HG03060 (cell line): ENCODE measurements around the gene RASSF3.

ENCODE experiments used
- ATAC-seq: cut with Tn5 transposase; IDR thresholded peaks from one replicate; pipeline ENCODE4 v1.9.1; 2021; ENCODE audit warnings: low read depth, moderate number of reproducible peaks; ENCODE audit not compliant: unreplicated experiment

The RASSF3 gene

DNA sequence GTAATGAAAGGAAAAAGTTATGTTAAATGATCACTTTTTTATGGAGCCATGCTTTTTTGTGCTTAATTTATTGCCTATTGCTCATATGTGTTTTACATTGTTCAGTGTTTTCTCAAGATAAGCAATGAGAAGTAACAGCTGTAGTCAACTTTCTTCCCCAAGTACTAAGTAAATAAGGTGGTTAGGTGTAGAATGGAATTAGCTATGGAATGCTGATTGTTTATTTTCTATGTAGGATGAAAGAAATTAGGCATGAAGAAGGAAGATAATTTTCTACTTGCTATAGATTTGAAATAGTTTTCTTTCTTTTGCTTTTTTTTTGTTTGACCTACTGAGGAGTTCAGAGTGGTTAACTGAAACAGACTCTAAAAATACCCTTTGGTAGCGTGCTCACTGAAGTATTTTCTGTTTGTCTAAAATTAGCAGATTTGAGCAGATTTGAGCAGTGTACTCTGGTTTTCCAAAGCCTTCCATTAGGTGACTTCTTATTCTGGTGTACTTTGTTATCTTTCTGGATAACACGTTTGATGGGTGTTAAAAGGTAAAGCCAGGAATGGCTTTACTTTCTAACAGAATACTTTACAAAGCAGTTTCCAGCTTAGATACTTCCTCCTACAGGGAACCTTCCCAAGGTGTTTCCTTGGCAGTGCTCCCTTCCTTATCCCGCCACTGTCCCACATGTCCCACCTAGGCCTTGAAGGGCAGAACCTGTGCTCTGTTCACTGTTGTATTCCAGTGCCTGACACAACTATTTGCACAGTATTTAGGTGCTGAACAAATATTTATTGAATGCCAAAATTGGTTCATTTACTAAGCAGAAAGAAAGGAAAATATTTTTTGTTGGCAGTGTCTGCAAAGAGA is 56.0 kb downstream of the RASSF3 start:
- ATAC-seq, result no peak

DNA sequence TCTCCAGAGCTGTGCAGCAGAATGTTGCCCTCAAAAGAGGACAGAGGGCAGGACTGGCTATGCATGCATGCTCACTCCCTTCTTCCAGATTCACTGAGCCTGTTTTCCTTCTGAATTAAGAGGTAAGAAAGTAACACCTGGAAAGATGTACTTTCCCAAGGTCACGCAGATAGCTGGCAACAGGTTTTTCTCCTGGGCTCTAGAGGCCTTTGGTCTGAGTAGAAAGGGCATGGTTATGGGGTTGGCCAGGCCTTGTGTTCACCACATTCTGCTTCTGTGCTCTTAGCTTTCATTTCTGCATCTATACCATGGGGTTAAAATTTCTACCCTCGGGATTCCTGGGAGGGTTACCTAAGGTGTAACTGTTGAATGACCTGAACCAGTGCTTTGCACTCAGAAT is 57.5 kb downstream of the RASSF3 start:
- no peak for ATAC-seq

GRCh38 chr12:64669270-64669842 is 59.1 kb downstream of the RASSF3 start:
- ATAC-seq, result peak; percentile 53

DNA sequence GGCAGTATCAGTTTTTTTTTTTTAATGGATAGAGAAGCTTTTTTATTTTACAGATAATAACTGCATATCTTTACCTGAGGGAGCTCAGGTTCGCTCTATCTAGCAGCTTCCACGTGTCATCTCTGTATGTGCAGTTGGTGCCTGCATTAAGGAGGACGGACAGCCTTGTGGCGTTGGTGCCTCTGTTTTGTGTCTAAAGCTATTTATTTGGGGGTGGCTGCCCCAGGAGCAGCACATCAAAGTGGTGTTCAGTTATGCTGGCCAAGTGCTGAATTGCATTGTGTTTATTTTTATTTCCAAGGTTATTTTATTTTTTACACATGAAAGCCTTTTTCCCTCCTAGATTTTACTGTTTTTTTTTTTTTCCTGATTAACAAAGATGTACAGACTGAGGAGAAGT is 59.7 kb downstream of the RASSF3 start:
- ATAC-seq, result no peak

DNA sequence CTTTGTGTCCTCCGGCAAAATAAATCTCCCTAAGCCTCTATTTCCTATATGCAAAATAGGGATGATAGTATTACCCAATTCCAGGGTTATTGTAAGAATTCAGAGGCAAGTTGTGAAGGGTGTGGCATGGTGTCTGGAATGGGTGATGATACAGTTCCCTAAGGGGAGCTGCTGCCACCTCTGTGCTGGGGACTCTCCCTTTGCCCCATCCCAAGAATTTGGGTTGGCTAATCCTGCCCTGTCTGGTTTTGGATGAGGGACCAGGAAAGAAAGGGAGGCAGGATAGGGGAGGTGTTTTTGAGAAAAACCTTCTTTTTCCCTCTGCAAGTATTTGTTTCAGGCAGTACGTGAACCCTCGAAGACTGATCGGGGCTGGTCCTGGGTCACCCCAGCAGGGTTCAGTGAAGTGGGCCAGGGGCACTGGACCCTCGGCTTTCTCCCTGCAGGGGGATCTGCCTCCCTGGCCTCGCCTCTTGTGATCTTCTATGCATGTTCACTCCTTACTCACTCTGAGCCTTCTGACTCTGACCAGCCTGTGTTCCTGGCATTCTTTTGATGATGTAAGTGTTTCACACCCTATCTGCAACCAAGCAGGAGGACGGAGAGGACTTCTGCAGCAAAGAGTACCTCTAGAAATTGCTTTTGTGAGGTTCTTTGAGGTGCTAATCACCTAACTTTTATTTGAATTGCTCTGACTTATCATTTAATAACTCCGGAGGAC is 60.8 kb downstream of the RASSF3 start:
- no peak for ATAC-seq

DNA sequence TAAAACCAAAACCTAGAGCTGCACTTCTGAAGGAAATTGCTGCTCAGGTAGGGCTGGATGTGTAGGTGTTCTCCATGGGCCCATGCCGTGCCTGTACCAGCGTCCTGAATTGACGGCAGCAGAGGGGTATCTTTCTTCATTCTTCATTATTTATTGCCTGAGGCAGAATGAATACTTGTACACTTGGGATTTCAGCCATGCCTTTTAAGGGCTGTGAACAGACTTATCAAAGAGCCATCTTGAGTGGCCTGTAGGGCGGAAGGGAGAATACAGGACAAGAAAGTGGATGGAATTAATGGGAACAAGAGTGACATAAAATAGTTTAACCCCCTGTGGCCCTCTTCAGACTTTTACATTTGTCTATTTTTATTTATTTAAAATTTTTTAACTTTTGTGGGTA is 61.4 kb downstream of the RASSF3 start:
- no peak for ATAC-seq

DNA sequence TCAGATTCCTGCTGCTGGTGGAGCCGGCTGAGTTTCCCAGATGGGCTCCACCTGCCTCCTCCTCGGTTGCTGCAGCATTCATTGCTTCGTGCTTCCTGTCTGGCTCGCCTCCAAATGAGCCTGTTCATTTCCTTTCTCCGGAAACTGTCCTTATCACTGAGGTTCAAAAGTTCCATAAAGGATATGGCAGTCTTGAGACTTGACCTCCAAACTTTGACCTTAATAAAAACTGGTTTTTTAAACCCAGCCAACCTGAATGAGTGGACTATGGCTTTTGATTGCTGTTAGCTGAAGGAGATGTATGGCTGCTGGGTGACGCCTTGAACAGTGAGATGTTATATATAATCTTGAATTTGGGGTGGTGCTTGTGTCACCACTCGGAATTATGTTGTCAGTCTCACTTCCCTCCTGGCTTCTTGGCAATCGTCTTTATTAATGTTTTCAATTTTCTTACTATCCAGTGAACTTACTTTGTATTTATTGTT is 62.7 kb downstream of the RASSF3 start:
- ATAC-seq, result no peak

- no peak for ATAC-seq
Observed at GRCh38 chr12:64673490-64674169, 63.3 kb downstream of the RASSF3 start.

- ATAC-seq, result no peak
Observed at GRCh38 chr12:64674367-64674922, 64.2 kb downstream of the RASSF3 start.

- no peak for ATAC-seq
Observed at GRCh38 chr12:64675795-64676194, 65.5 kb downstream of the RASSF3 start.

- ATAC-seq, result no peak
Observed at GRCh38 chr12:64678248-64678647, 68.0 kb downstream of the RASSF3 start.

DNA sequence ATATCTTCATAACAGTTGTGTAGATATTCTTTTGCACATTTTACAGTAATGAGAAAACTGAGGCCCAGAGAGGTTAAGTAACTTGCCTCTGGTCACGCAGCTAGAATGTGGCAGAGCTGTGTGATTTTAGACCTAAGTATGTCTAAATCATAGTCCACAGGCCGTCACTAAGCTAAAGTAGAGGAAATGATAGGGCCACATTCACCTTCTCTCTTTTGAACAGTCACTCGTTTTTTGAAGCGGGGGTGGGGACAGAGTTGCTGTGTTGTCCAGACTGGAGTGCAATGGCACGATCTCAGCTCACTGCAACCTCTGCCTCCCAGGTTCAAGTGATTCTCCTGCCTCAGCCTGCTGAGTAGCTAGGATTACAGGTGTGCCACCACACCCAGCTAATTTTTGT is 68.5 kb downstream of the RASSF3 start:
- no peak for ATAC-seq

DNA sequence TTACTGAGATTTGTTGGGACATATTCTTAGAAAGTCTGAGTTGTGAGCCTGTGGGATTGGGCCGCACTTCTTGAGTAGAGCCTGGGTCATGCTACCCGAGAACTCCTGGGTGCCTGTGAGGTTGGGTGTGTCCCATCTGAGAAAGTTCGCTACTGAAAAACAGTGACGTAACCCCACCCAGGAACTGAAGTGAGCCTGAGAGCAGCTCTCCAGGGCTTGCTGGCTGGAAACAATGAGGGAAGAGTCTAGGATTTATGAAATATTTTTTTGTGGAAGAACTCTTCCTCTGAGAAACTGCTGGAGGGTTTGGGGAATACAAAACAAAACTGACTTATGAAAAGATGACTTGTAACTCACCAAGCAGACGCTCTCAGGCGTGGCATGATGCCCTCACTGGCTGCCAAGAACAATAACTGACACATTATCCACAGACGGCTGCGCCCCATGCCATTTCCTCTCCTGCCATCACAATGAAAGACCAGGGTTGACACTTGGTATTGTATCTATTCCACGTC is 69.2 kb downstream of the RASSF3 start:
- ATAC-seq, result no peak

GRCh38 chr12:64680235-64680634 is 69.9 kb downstream of the RASSF3 start:
- ATAC-seq, result no peak

GRCh38 chr12:64681200-64682052 is 71.1 kb downstream of the RASSF3 start:
- ATAC-seq, result no peak

DNA sequence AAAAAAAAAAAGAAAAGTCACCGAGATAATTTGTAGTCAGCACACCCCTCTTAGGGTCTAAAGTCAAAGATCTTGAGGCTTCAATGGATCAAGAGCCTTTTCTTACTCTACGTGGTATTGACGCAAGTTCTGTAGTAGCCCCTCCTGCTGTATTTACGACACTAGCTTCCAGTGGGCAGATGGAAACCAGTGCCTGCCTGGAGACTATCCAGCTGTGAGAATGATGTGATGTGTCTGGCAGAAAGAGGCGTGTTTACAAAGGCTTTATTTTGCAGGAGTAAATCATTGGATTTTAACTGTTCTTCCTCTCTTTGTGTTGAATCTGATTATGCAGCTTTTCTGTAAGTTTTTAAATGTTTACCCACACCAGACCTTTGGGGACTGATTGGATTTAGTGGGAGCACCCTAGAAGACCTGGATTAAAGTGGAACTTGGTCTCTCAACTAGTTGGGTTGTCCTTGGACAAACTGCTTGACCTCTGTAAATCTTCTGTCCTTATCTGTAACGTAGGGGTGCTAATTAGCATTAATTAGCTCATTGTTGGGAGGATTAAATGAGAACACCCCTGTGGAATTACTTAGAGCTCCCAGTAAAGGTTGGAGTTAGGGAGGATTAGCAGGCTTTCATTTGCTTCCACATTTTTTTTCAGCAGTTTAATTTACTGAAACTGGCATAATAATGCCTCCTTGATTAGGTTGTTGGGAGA is 72.4 kb downstream of the RASSF3 start:
- no peak for ATAC-seq

DNA sequence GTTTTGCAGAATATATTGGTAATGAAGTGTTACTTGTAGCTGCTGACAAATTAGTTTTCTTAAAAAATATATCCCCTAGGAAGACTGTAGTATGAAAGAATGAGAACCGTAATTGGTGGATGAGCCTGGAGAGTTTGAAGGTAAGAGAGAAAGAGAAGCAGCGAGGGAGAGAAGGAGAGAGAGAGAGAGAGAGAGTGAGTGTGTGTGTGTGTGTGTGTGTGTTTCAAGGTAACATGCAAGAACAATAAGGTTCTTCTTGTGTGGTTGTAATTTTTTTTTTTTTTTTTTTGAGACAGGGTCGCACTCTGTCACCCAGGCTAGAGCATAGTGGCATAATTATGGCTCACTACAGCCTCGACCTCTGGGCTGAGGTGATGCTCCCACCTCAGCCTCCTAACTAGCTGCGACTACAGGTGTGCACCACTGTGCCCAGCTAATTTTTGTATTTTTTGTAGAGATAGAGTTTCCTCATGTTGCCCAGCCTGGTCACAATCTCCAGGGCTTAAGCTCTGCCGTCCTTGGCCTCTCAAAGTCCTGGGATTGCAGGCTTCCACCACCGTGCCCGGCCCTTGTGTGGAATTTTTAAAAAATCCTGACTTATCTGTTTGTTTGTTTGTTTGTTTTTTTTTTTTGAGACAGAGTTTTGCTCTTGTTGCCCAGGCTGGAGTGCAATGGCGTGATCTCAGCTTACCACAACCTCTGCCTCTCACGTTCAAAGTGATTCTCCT is 73.7 kb downstream of the RASSF3 start:
- no peak for ATAC-seq

- no peak for ATAC-seq
Observed at GRCh38 chr12:64685050-64685449, 74.8 kb downstream of the RASSF3 start.
